IMR-90 (cell line): ENCODE data around the gene FYCO1.

ENCODE experiments used
- CHD1 ChIP-seq: IDR thresholded peaks from 2 replicates; pipeline ENCODE4 v1.6.1; 2012; ENCODE audit warnings: low read depth, low read length, improper control_type of control experiment
- MAFK ChIP-seq: IDR thresholded peaks from 2 replicates; pipeline ENCODE4 v1.6.1; 2012; ENCODE audit warnings: low read depth, low read length, improper control_type of control experiment
- POLR2A ChIP-seq: IDR thresholded peaks from 2 replicates; pipeline ENCODE4 v1.6.1; 2012; ENCODE audit warnings: mild to moderate bottlenecking, low read depth, low read length
- RFX5 ChIP-seq: IDR thresholded peaks from 2 replicates; pipeline ENCODE4 v1.8.0; 2012; ENCODE audit warnings: low read depth, mild to moderate bottlenecking, low read length, moderate library complexity
- SMC3 ChIP-seq: fragments of 150-350 bp; IDR thresholded peaks from 2 replicates; pipeline ENCODE4 v1.6.1; 2016; ENCODE audit warnings: low read depth, mild to moderate bottlenecking, antibody characterized with exemption, low read length, moderate library complexity
- USF2 ChIP-seq: fragments of 150-350 bp; IDR thresholded peaks from 2 replicates; pipeline ENCODE4 v1.6.1; 2017; ENCODE audit warnings: mild to moderate bottlenecking, antibody characterized with exemption, low read length, low read depth
- TF ChIP-seq, protein P1 (sequence below): conservative IDR thresholded peaks from 2 replicates; pipeline ENCODE4 v1.5.1; 2012; ENCODE audit warnings: mild to moderate bottlenecking, low read depth, low read length, improper control_type of control experiment

GRCh38 chr3:46025139-46025538 is 29.5 kb upstream of the FYCO1 start:
- TF ChIP-seq, protein P1, sequence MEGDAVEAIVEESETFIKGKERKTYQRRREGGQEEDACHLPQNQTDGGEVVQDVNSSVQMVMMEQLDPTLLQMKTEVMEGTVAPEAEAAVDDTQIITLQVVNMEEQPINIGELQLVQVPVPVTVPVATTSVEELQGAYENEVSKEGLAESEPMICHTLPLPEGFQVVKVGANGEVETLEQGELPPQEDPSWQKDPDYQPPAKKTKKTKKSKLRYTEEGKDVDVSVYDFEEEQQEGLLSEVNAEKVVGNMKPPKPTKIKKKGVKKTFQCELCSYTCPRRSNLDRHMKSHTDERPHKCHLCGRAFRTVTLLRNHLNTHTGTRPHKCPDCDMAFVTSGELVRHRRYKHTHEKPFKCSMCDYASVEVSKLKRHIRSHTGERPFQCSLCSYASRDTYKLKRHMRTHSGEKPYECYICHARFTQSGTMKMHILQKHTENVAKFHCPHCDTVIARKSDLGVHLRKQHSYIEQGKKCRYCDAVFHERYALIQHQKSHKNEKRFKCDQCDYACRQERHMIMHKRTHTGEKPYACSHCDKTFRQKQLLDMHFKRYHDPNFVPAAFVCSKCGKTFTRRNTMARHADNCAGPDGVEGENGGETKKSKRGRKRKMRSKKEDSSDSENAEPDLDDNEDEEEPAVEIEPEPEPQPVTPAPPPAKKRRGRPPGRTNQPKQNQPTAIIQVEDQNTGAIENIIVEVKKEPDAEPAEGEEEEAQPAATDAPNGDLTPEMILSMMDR = no peak
- no peak for TF ChIP-seq MAFK
- no peak for TF ChIP-seq SMC3
- no peak for TF ChIP-seq USF2
- no peak for TF ChIP-seq CHD1
- no peak for TF ChIP-seq RFX5
- no peak for TF ChIP-seq POLR2A
